CD4-positive, alpha-beta T cell (primary cell): ENCODE data around the gene NR2F6. TPM values are rescaled to one million over a fixed set of nuclear protein-coding genes. Genes with fewer than 3 reads are reported as not detected.

Source experiments
- ATAC-seq: fragments of 200-7000 bp; cut with Tn5 transposase; one replicate; pipeline ENCODE4 v1.10.0; 2022; ENCODE audit warnings: mild to moderate bottlenecking; ENCODE audit not compliant: poor library complexity
- CTCF ChIA-PET: fragments of 350-600 bp; sonication (Branson Sonifier 250); formaldehyde crosslinking; loops from one replicate; lab custom pipeline; 2021; ENCODE audit warnings: antibody characterized with exemption, inconsistent platforms; lab: Charles Lee
- POLR2A ChIA-PET: fragments of 350-600 bp; sonication (Branson Sonifier 250); formaldehyde crosslinking; loops from one replicate; lab custom pipeline; 2021; ENCODE audit warnings: antibody characterized with exemption, inconsistent platforms; lab: Charles Lee
- DNase-seq, 14 experiments: peaks; one replicate each; pipeline ENCODE4 v3.0.0-alpha.2; 2013 to 2020; ENCODE audit warnings: mixed read lengths in 2 of 14
- H3K27ac ChIP-seq, 2 donors: one replicate each; pipeline versions ENCODE4 v1.5.1 to v1.7.0; 2013; ENCODE audit warnings: low read length in 2 of 2, low read depth in 1 of 2, mild to moderate bottlenecking in 1 of 2
- H3K27me3 ChIP-seq, 2 experiments: 1 replicate in 1 of 2; 2 replicates in 1 of 2; pipeline versions ENCODE4 v1.6.1 to v1.7.0; 2013; ENCODE audit warnings: low read length in 2 of 2, control low read depth in 1 of 2, mild to moderate bottlenecking in 1 of 2, moderate library complexity in 1 of 2; ENCODE audit not compliant: insufficient read depth in 2 of 2, control insufficient read depth in 1 of 2
- H3K36me3 ChIP-seq: one replicate; pipeline ENCODE4 v1.6.1; 2013; ENCODE audit warnings: low read length, control low read depth; ENCODE audit not compliant: insufficient read depth
- H3K4me1 ChIP-seq: one replicate; pipeline ENCODE4 v1.6.1; 2013; ENCODE audit warnings: low read length, control low read depth; ENCODE audit not compliant: insufficient read depth
- H3K4me3 ChIP-seq: one replicate; pipeline ENCODE4 v1.5.1; 2013; ENCODE audit warnings: mild to moderate bottlenecking, low read length, moderate library complexity
- H3K9me3 ChIP-seq, 2 experiments: 1 replicate in 1 of 2; 2 replicates in 1 of 2; pipeline versions ENCODE4 v1.6.1 to v1.7.0; 2013; ENCODE audit warnings: low read length in 2 of 2, mild to moderate bottlenecking in 2 of 2, control low read depth in 1 of 2, moderate library complexity in 1 of 2; ENCODE audit not compliant: control insufficient read depth in 1 of 2, insufficient read depth in 1 of 2
- H3K27ac Mint-ChIP-seq: one replicate; pipeline ENCODE4 v1.8.0; 2020; ENCODE audit warnings: mixed read lengths
- H3K27me3 Mint-ChIP-seq: one replicate; pipeline ENCODE4 v1.8.0; 2021; ENCODE audit warnings: mixed read lengths
- H3K36me3 Mint-ChIP-seq: one replicate; pipeline ENCODE4 v1.8.0; 2021; ENCODE audit warnings: low read depth, mixed read lengths
- H3K4me1 Mint-ChIP-seq: one replicate; pipeline ENCODE4 v1.8.0; 2021; ENCODE audit warnings: low read depth, mixed read lengths
- H3K4me3 Mint-ChIP-seq: one replicate; pipeline ENCODE4 v1.8.0; 2020; ENCODE audit warnings: mild to moderate bottlenecking, mixed read lengths
- H3K9me3 Mint-ChIP-seq: one replicate; pipeline ENCODE4 v1.8.0; 2020; ENCODE audit warnings: mixed read lengths
- intact Hi-C, 2 experiments: fragments of 100-400 bp; cut with DNase I in 1 of 2; cut with micrococcal nuclease in 1 of 2; formaldehyde crosslinking; loops; one replicate each; pipeline versions ENCODE4 v1.15.1 to v1.9.0; 2023 to 2025; cut with DNase I, micrococcal nuclease
- total RNA-seq, 174 experiments: library from RNA in 2 of 174; stranded (reverse) in 2 of 174; gene quantifications; one replicate each; pipeline ENCODE4 v1.2.3 and lab custom pipeline; 2021 to 2026
- TF ChIP-seq, protein P1 (sequence below): fragments of 200-600 bp; IDR thresholded peaks from one replicate; pipeline ENCODE4 v1.8.0; 2022; ENCODE audit warnings: antibody characterized with exemption, mild to moderate bottlenecking

Gene NR2F6
- total RNA-seq, 2 experiments from 2014 or later: 0.74 to 1.1 TPM

DNA sequence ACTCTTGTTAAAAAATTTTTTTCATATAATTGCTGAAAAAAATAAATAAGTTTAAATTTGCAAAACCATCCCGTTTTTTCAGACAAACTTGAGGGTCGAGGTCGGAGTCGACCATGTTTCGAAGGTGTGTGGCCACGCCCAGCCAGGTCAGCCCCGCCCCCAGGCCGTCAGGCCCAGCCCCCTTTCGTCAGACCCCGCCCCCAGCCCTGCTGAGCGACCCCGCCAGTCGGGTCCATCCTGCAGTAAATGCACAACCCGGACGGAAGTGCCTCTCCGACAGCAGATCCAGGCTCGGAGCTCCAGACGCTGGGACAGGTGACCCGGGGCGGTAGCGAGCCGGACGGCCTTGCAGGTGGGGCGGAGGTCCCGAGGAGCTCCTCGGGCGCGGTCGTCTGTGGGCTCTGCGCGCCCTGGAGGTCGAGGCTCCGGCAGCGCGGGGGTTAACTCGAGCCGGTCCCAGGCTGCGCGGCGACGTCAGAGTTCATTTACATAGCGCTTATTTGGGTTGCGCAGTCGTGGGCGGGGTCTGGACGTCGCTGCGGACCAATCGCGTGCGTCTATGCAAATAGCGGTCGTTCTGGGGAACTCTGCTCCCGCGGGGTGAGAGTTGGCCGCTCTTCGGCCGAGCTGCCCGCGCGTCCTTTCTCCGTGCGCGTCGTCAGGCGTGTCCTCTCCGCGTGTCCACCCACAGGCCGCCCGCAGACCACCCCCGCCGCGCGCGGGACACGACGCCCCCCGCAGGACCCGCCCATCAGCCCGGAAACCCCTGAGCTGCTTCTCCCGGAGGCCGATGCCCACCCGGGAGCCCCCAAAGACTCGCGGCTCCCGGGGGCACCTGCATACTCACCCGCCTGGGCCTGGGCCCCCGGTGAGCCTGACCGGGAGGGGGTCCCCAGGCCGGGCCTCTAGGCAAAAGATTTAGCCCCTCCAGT lies 19.5 kb downstream of the NR2F6 start, which contains the start of gene OCEL1:
Gene OCEL1 (plus strand): TSS at position 225 of the 932 bp plus-strand sequence. CDS start 22 bp downstream, at position 247.
- no peaks in the 10 kb centered on the region for H3K27me3 ChIP-seq
- CTCF ChIA-PET: interaction anchor here (1.2 to 1.7 kb wide), 3 partner anchors 9 to 42 kb away, joined by 4 to 14 read pairs (median 5); no protein-coding TSS in a partner anchor

DNA sequence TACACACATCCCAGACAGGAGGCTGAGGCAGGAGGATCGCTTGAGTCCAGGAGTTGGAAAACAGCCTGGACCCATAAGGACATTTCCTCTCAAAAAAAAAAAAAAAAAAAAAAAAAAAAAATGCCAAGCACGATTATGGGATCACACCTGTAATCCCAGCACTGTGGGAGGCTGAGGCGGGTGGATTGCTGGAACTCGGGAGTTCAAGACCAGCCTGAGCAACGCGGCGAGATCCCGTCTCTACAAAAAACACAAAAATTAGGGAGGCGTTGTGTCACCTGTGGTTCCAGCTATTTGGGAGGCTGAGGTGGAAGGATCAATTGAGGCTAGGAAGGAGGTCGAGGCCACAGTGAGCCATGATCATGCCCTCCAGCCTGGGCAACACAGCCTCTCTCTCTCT lies 20.7 kb downstream of the NR2F6 start:
- Mint-ChIP-seq H3K9me3 (no peaks in the 10 kb centered on the region), H3K27ac (peak overlapping the region; percentile 90), H3K27me3 (no peaks in the 10 kb centered on the region), H3K4me1 (peaks cover 4% of the 10 kb centered on the region), H3K36me3 (peaks cover 10% of the 10 kb centered on the region), H3K4me3 (peak overlapping the region; percentile 34)
- no peaks in the 10 kb centered on the region for H3K36me3 ChIP-seq
- DNase-seq (peak in 1 of 14 experiments; percentile 31), ATAC-seq (no peak)
- H3K4me1 ChIP-seq: peaks cover 24% of the 10 kb centered on the region
- H3K9me3 ChIP-seq: no peaks in the 10 kb centered on the region
- CTCF ChIA-PET: interaction anchor here (1.2 kb wide), 1 partner anchor 10 kb away, joined by 5 read pairs; no protein-coding TSS in a partner anchor
- intact Hi-C loops: loop anchor here in 1 of 2 experiments (5.0 kb wide), 2 partner anchors 42 to 148 kb away; partner anchors contain the start of genes BABAM1, HAUS8 and MYO9B
- no peak overlapping the region for H3K27ac ChIP-seq
- POLR2A ChIA-PET: interaction anchor here (1.1 to 3.6 kb wide), 4 partner anchors 10 to 149 kb away, joined by 4 to 97 read pairs (median 31); partner anchors contain the start of genes HAUS8, MYO9B and USE1
- TF ChIP-seq, protein P1, sequence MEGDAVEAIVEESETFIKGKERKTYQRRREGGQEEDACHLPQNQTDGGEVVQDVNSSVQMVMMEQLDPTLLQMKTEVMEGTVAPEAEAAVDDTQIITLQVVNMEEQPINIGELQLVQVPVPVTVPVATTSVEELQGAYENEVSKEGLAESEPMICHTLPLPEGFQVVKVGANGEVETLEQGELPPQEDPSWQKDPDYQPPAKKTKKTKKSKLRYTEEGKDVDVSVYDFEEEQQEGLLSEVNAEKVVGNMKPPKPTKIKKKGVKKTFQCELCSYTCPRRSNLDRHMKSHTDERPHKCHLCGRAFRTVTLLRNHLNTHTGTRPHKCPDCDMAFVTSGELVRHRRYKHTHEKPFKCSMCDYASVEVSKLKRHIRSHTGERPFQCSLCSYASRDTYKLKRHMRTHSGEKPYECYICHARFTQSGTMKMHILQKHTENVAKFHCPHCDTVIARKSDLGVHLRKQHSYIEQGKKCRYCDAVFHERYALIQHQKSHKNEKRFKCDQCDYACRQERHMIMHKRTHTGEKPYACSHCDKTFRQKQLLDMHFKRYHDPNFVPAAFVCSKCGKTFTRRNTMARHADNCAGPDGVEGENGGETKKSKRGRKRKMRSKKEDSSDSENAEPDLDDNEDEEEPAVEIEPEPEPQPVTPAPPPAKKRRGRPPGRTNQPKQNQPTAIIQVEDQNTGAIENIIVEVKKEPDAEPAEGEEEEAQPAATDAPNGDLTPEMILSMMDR: no peak
- no peak overlapping the region for H3K4me3 ChIP-seq
- no peaks in the 10 kb centered on the region for H3K27me3 ChIP-seq

More for the DNA sequence above, 19.5 kb downstream of the NR2F6 start, which contains the start of gene OCEL1:
- Mint-ChIP-seq H3K36me3 (peaks cover 5% of the 10 kb centered on the region), H3K4me1 (peaks cover 4% of the 10 kb centered on the region), H3K4me3 (peak within 1 kb of the TSS; percentile 95), H3K9me3 (no peaks in the 10 kb centered on the region), H3K27ac (peak within 1 kb of the TSS; percentile 90), H3K27me3 (no peaks in the 10 kb centered on the region)
- peaks cover 24% of the 10 kb centered on the region for H3K4me1 ChIP-seq
- DNase-seq: peak; percentile 90 to 99 (median 96)
- POLR2A ChIA-PET: interaction anchor here (0.6 to 3.6 kb wide), 18 partner anchors 9 to 1847 kb away, joined by 3 to 97 read pairs (median 5); partner anchors contain the start of genes BABAM1, DDA1, HAUS8 and JUND
- intact Hi-C loops: loop anchor here (1.0 to 5.0 kb wide), 5 partner anchors 11 to 151 kb away; partner anchors contain the start of genes HAUS8 (in 2 of the 2), MYO9B (in 2 of the 2), USE1 (in 2 of the 2) and BABAM1 (in 1 of the 2)
- no peaks in the 10 kb centered on the region for H3K9me3 ChIP-seq
- TF ChIP-seq, protein P1: no peak
- peak; percentile 88 for ATAC-seq
- H3K27ac ChIP-seq: peak within 1 kb of the TSS; percentile 70 to 84
- H3K4me3 ChIP-seq: peak within 1 kb of the TSS; percentile 61
- no peaks in the 10 kb centered on the region for H3K36me3 ChIP-seq

DNA sequence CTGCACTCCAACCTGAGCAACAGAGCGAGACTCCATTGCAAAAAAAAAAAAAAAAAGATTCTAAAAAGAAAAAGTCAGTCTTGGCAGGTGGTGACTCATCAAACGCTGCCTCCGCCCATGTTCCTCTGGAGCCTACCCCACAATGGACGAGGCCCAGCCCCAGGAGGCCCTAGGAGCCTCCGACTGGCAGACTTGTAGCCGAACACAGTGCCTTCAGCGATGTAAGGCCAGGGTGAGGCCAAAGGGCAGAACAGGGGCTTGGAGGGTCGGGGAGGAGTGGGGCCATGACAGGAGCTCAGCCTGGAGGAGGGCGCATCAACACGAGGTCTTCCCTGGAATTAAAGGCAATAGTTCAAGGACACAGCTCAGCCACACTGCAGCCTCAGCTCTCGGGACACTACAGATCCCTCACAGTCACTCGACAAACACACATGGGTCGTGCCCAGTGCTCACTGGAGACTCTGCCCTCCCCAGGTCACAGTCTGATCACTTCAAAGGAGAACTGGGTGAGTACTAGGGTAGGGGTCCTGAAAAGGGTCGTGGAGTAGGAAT lies 25.4 kb downstream of the NR2F6 start:
- Mint-ChIP-seq H3K36me3 (peaks cover 33% of the 10 kb centered on the region), H3K9me3 (no peaks in the 10 kb centered on the region), H3K4me1 (peaks cover 1% of the 10 kb centered on the region), H3K4me3 (no peak overlapping the region), H3K27ac (no peak overlapping the region), H3K27me3 (no peaks in the 10 kb centered on the region)
- H3K36me3 ChIP-seq: peaks cover 17% of the 10 kb centered on the region
- H3K4me3 ChIP-seq: no peak overlapping the region
- peaks cover 0 to 5% of the 10 kb centered on the region in 2 experiments for H3K9me3 ChIP-seq
- intact Hi-C loops: no loop called here
- ChIA-PET CTCF (interaction anchor here (1.6 kb wide), 1 partner anchor 15 kb away, joined by 9 read pairs; no protein-coding TSS in a partner anchor), POLR2A (interaction anchor here (0.7 kb wide), 1 partner anchor 24 kb away, joined by 3 read pairs; no protein-coding TSS in a partner anchor)
- H3K27ac ChIP-seq: no peak overlapping the region
- DNase-seq (peak in 4 of 14 experiments; percentile 19 to 54 (median 44)), ATAC-seq (no peak)
- H3K27me3 ChIP-seq: no peaks in the 10 kb centered on the region
- TF ChIP-seq, protein P1: no peak
- H3K4me1 ChIP-seq: peaks cover 13% of the 10 kb centered on the region
